SK-N-SH treated with all-trans-retinoic acid at 6 μM for 48 hours (cell line): ENCODE results near the gene GATAD1.

Experiments
- ARNTL ChIP-seq: fragments of 450-650 bp; formaldehyde crosslinking; IDR thresholded peaks from 2 replicates; pipeline ENCODE4 v1.5.0; 2020; ENCODE audit warnings: low read depth, mild to moderate bottlenecking, moderate library complexity, borderline replicate concordance
- CREB5 ChIP-seq: fragments of 250-450 bp; sonication (Bioruptor Pico); IDR thresholded peaks from 2 replicates; pipeline ENCODE4 v1.5.1; 2020; ENCODE audit warnings: low read depth, mild to moderate bottlenecking, moderate library complexity
- CSDC2 ChIP-seq: fragments of 250-450 bp; sonication (Bioruptor Pico); IDR thresholded peaks from 2 replicates; pipeline ENCODE4 v1.5.0; 2020; ENCODE audit warnings: mild to moderate bottlenecking, moderate library complexity
- GLIS3 ChIP-seq: fragments of 250-450 bp; sonication (Bioruptor Pico); IDR thresholded peaks from 2 replicates; pipeline ENCODE4 v1.5.0; 2020; ENCODE audit warnings: mild to moderate bottlenecking, moderate library complexity
- ISL1 ChIP-seq: fragments of 250-450 bp; sonication (Bioruptor Pico); IDR thresholded peaks from 2 replicates; pipeline ENCODE4 v2.1.2; 2022; ENCODE audit warnings: mild to moderate bottlenecking, moderate library complexity
- PATZ1 ChIP-seq: fragments of 250-450 bp; sonication (Bioruptor Pico); IDR thresholded peaks from 2 replicates; pipeline ENCODE4 v1.8.0; 2020; ENCODE audit warnings: mild to moderate bottlenecking, moderate library complexity, borderline replicate concordance
- TCF4 ChIP-seq: fragments of 250-450 bp; sonication (Bioruptor Pico); IDR thresholded peaks from 2 replicates; pipeline ENCODE4 v1.8.0; 2021; ENCODE audit warnings: mild to moderate bottlenecking, moderate library complexity, borderline replicate concordance
- TOX ChIP-seq: fragments of 250-450 bp; sonication (Bioruptor Pico); IDR thresholded peaks from 2 replicates; pipeline ENCODE4 v1.8.0; 2021; ENCODE audit warnings: mild to moderate bottlenecking, moderate library complexity, borderline replicate concordance
- ZC3H10 ChIP-seq: fragments of 250-450 bp; sonication (Bioruptor Pico); IDR thresholded peaks from 2 replicates; pipeline ENCODE4 v1.5.1; 2021; ENCODE audit warnings: mild to moderate bottlenecking, moderate library complexity
- ZFP3 ChIP-seq: fragments of 250-450 bp; sonication (Bioruptor Pico); IDR thresholded peaks from 2 replicates; pipeline ENCODE4 v1.5.0; 2020; ENCODE audit warnings: mild to moderate bottlenecking, moderate library complexity
- ZFP30 ChIP-seq: fragments of 450-650 bp; formaldehyde crosslinking; IDR thresholded peaks from 2 replicates; pipeline ENCODE4 v1.5.0; 2022; ENCODE audit warnings: mild to moderate bottlenecking, moderate library complexity

- TF ChIP-seq PATZ1 (CRISPR knock-in tag): no peak
- no peak for TF ChIP-seq CREB5 (CRISPR knock-in tag)
- no peak for TF ChIP-seq ISL1 (CRISPR knock-in tag)
- no peak for TF ChIP-seq ARNTL (CRISPR knock-in tag)
- TF ChIP-seq GLIS3 (CRISPR knock-in tag): no peak
- TF ChIP-seq ZFP3 (CRISPR knock-in tag): no peak
- TF ChIP-seq TCF4 (CRISPR knock-in tag): no peak
- TF ChIP-seq TOX (CRISPR knock-in tag): no peak
- TF ChIP-seq ZFP30 (CRISPR knock-in tag): no peak
- no peak for TF ChIP-seq ZC3H10 (CRISPR knock-in tag)
- no peak for TF ChIP-seq CSDC2
These were observed 14.9 kb upstream of the GATAD1 start for GRCh38 chr7:92432299-92432946.
